HL-60 (cell line): Measurements from ENCODE around the gene FRAS1.

Experiments
- DNase-seq, 2 experiments: peaks; one replicate each; pipeline ENCODE4 v3.0.0-alpha.2; 2010 to 2020; ENCODE audit warnings: low read depth in 1 of 2, low spot score in 1 of 2
- H3K27ac ChIP-seq: fragments of 250-450 bp; sonication (Bioruptor Pico); replicated peaks from 2 replicates; pipeline ENCODE4 v1.5.1; 2020; ENCODE audit warnings: mild to moderate bottlenecking, moderate library complexity
- H3K27me3 ChIP-seq: fragments of 250-450 bp; sonication (Bioruptor Pico); 2 replicates; pipeline ENCODE4 v1.5.1; 2021; ENCODE audit warnings: mild to moderate bottlenecking, moderate library complexity; ENCODE audit not compliant: insufficient read depth, poor library complexity, severe bottlenecking
- H3K4me3 ChIP-seq: replicated peaks from 2 replicates; pipeline ENCODE4 v1.5.1; 2011; ENCODE audit warnings: mild to moderate bottlenecking, control low read depth, low read length; ENCODE audit not compliant: insufficient read depth
- CTCF ChIP-seq: IDR thresholded peaks from one replicate; pipeline ENCODE4 v1.5.1; 2011; ENCODE audit warnings: low read length, control low read depth, inconsistent platforms; ENCODE audit not compliant: insufficient read depth
- GABPA ChIP-seq: IDR thresholded peaks from 2 replicates; pipeline ENCODE4 v1.6.1; 2012; ENCODE audit warnings: low read depth
- POLR2AphosphoS5 ChIP-seq: IDR thresholded peaks from 2 replicates; pipeline ENCODE4 v1.6.1; 2012; ENCODE audit warnings: low read depth
- REST ChIP-seq: IDR thresholded peaks from 2 replicates; pipeline ENCODE4 v1.6.1; 2012; ENCODE audit warnings: low read depth; ENCODE audit not compliant: insufficient replicate concordance
- SPI1 ChIP-seq: IDR thresholded peaks from 2 replicates; pipeline ENCODE4 v1.6.1; 2012; ENCODE audit warnings: low read depth, mild to moderate bottlenecking, borderline replicate concordance

Gene FRAS1

GRCh38 chr4:78149751-78150542 lies 92.8 kb downstream of the FRAS1 start:
- DNase-seq: no peak
- Histone ChIP-seq H3K27ac (no peak overlapping the region), H3K27me3 (no peaks in the 10 kb centered on the region), H3K4me3 (no peak overlapping the region)
- TF ChIP-seq CTCF: no peak
- TF ChIP-seq POLR2AphosphoS5: no peak
- no peak for TF ChIP-seq SPI1
- no peak for TF ChIP-seq REST
- TF ChIP-seq GABPA: no peak

- no peak for DNase-seq
- Histone ChIP-seq H3K27me3 (no peaks in the 10 kb centered on the region), H3K27ac (no peak overlapping the region), H3K4me3 (no peak overlapping the region)
- no peak for TF ChIP-seq SPI1
- TF ChIP-seq CTCF: no peak
- TF ChIP-seq REST: no peak
- TF ChIP-seq GABPA: no peak
- TF ChIP-seq POLR2AphosphoS5: no peak
These were observed 93.4 kb downstream of the FRAS1 start for GRCh38 chr4:78150543-78150864.

GRCh38 chr4:78152795-78153194 lies 95.7 kb downstream of the FRAS1 start:
- H3K27me3 ChIP-seq: no peaks in the 10 kb centered on the region
- no peak for DNase-seq
- H3K4me3 ChIP-seq: no peak overlapping the region
- no peak overlapping the region for H3K27ac ChIP-seq
- TF ChIP-seq CTCF: no peak
- TF ChIP-seq SPI1: no peak
- no peak for TF ChIP-seq POLR2AphosphoS5
- no peak for TF ChIP-seq REST
- no peak for TF ChIP-seq GABPA
